ENCODE results near the gene FAM174A. TPM values are rescaled to one million over a fixed set of nuclear protein-coding genes. Genes with fewer than 3 reads are reported as not detected.

Gene FAM174A
- total and polyA plus RNA-seq, 2 of the 4 experiments (the other 2 are of a cell fraction): 2.7 to 10.3 TPM

- TF ChIP-seq, protein P1, sequence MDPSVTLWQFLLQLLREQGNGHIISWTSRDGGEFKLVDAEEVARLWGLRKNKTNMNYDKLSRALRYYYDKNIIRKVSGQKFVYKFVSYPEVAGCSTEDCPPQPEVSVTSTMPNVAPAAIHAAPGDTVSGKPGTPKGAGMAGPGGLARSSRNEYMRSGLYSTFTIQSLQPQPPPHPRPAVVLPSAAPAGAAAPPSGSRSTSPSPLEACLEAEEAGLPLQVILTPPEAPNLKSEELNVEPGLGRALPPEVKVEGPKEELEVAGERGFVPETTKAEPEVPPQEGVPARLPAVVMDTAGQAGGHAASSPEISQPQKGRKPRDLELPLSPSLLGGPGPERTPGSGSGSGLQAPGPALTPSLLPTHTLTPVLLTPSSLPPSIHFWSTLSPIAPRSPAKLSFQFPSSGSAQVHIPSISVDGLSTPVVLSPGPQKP (IDR thresholded peaks at IDR 0.05; ENCODE audit: borderline replicate concordance, low read depth, low read length): no peak
These were observed 60.1 kb downstream of the FAM174A start (continued) for GRCh38 chr5:100595152-100595811.

DNA sequence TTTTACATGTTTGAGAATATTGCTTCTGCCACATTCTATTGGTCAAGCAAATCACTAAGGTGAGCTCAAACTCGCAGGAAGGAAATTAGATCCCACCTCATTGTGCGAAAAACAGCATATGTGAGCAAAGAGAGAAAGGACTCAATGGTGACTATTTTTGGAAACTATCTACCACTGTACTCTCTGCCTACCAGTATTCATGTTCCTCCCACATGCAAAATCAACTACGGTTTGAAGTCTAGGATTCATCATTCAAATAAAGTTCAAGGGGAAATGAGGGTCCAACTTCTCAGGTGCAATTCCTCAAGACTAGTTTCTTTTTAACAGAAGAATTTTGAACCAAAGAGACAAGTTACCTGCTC is 60.6 kb downstream of the FAM174A start:
- ChIA-PET CTCF (interaction anchor here (1.0 kb wide), 1 partner anchor 20 kb away, joined by 3 read pairs; no protein-coding TSS in a partner anchor), POLR2A (ENCODE audit: unreplicated experiment) (interaction anchor here (0.5 kb wide), 1 partner anchor 682 kb away, joined by 3 read pairs; no protein-coding TSS in a partner anchor)
- TF ChIP-seq FOS (IDR thresholded peaks at IDR 0.05; ENCODE audit: low read depth, low read length): no peak
- no peak for TF ChIP-seq MAZ (IDR thresholded peaks at IDR 0.05; ENCODE audit: borderline replicate concordance, low read depth, low read length)
- TF ChIP-seq, protein P2, sequence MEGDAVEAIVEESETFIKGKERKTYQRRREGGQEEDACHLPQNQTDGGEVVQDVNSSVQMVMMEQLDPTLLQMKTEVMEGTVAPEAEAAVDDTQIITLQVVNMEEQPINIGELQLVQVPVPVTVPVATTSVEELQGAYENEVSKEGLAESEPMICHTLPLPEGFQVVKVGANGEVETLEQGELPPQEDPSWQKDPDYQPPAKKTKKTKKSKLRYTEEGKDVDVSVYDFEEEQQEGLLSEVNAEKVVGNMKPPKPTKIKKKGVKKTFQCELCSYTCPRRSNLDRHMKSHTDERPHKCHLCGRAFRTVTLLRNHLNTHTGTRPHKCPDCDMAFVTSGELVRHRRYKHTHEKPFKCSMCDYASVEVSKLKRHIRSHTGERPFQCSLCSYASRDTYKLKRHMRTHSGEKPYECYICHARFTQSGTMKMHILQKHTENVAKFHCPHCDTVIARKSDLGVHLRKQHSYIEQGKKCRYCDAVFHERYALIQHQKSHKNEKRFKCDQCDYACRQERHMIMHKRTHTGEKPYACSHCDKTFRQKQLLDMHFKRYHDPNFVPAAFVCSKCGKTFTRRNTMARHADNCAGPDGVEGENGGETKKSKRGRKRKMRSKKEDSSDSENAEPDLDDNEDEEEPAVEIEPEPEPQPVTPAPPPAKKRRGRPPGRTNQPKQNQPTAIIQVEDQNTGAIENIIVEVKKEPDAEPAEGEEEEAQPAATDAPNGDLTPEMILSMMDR (conservative IDR thresholded peaks at IDR 0.05; ENCODE audit: low read depth, low read length): no peak
- no peak for TF ChIP-seq SMC3 (IDR thresholded peaks at IDR 0.05; ENCODE audit: low read depth, low read length)
- TF ChIP-seq CEBPB (IDR thresholded peaks at IDR 0.05; ENCODE audit: low read depth, low read length): no peak
- intact Hi-C loops (cut with micrococcal nuclease): loop anchor here (1.0 kb wide), 1 partner anchor 60 kb away; the partner anchor contains the start of gene FAM174A
- H3K36me3 ChIP-seq (ENCODE audit: control insufficient read depth, insufficient read depth, low read length): no peaks in the 10 kb centered on the region
- H2BK5ac ChIP-seq (ENCODE audit: low read depth, low read length, poor library complexity, severe bottlenecking): peak overlapping the region; percentile 64
- peak overlapping the region; percentile 78 for H2BK120ac ChIP-seq (ENCODE audit: low read depth, low read length)
- H2BK20ac ChIP-seq (ENCODE audit: low read depth, low read length): peak overlapping the region; percentile 67; the same call in 1 of the 2 replicates
- no peak overlapping the region for H3K23ac ChIP-seq (ENCODE audit: low read depth, low read length)
- H3K9me1 ChIP-seq (ENCODE audit: insufficient read depth, low read length): no peaks in the 10 kb centered on the region
- dilution Hi-C loops (cut with HindIII; ENCODE audit: low sequenced_read_pairs, unreplicated experiment): no loop called here
- H4K8ac ChIP-seq (ENCODE audit: low read depth in 2 of 2, low read length in 2 of 2): peak overlapping the region; percentile 45 to 75; a peak in 2 of 4 replicates
- no peak overlapping the region for H3K56ac ChIP-seq (ENCODE audit: extremely low read depth, insufficient read depth, low read length)
- H2BK15ac ChIP-seq (ENCODE audit: low read depth, low read length): peak overlapping the region; percentile 33; the same call in 1 of the 3 replicates
- H3K79me1 ChIP-seq (ENCODE audit: low read depth in 1 of 2, low read length in 2 of 2): no peaks in the 10 kb centered on the region; a peak in 1 of 4 replicates
- in situ Hi-C loops (cut with MboI; ENCODE audit: low sequenced_read_pairs): no loop called here
- H3K4me1 ChIP-seq (ENCODE audit: control insufficient read depth, insufficient read depth, low read length): peaks cover 2% of the 10 kb centered on the region; the same call in 1 of the 2 replicates
- no peaks in the 10 kb centered on the region for H3K9me3 ChIP-seq (ENCODE audit: control insufficient read depth, insufficient read depth, low read length)
- DNase-seq (no peak), ATAC-seq (ENCODE audit: low read depth) (peak; percentile 44)
- no CpG with 5 or more reads among the region's 3 CpGs for WGBS, 2 experiments (ENCODE audit: extremely low coverage in 2 of 2, insufficient read length in 1 of 2)
- BruUV-seq (replicated peaks): no TSS peak
- peak overlapping the region; percentile 19; the same call in 1 of the 2 replicates for H3K9ac ChIP-seq (ENCODE audit: low read depth, low read length)
- H3K27me3 ChIP-seq (ENCODE audit: control insufficient read depth, insufficient read depth, low read length): no peaks in the 10 kb centered on the region
- H4K5ac ChIP-seq (ENCODE audit: low read depth, low read length): no peak overlapping the region; the same call in 1 of the 2 replicates
- H3K4ac ChIP-seq (ENCODE audit: low read depth, low read length): peak overlapping the region; percentile 36; the same call in 1 of the 2 replicates
- no peaks in the 10 kb centered on the region for H4K20me1 ChIP-seq (ENCODE audit: insufficient read depth, low read length)
- H3K4me3 ChIP-seq (ENCODE audit: insufficient read depth, low read depth, low read length): peak overlapping the region; percentile 14; the same call in 1 of the 2 replicates
- H4K91ac ChIP-seq (ENCODE audit: insufficient read depth, low read depth, low read length): peak overlapping the region; percentile 53; the same call in 1 of the 2 replicates
- peak overlapping the region; percentile 50; the same call in 1 of the 2 replicates for H3K18ac ChIP-seq (ENCODE audit: low read depth, low read length)
- 0 out of 2 replicates have a peak overlapping the region, but pooled peaks have one; percentile 48 for H3K14ac ChIP-seq (replicated peaks; ENCODE audit: low read depth, low read length)
- H3K27ac ChIP-seq (ENCODE audit: insufficient read depth, low read length): no peak overlapping the region
- peak overlapping the region; percentile 87; the same call in 1 of the 2 replicates for H3K4me2 ChIP-seq (ENCODE audit: low read depth, low read length)
- no peak overlapping the region for H2AK9ac ChIP-seq (replicated peaks; ENCODE audit: low read depth, low read length, poor library complexity)
- no peak overlapping the region for H2AK5ac ChIP-seq (ENCODE audit: low read depth, low read length)
- peak overlapping the region; percentile 2 for H2AFZ ChIP-seq (replicated peaks; ENCODE audit: low read length, poor library complexity)
